Measurements from ENCODE around the gene IFT20. TPM values are rescaled to one million over a fixed set of nuclear protein-coding genes. Genes with fewer than 3 reads are reported as not detected.

Gene IFT20
- total RNA-seq, 1 experiment from 2014 or later, result 21.0 TPM

DNA sequence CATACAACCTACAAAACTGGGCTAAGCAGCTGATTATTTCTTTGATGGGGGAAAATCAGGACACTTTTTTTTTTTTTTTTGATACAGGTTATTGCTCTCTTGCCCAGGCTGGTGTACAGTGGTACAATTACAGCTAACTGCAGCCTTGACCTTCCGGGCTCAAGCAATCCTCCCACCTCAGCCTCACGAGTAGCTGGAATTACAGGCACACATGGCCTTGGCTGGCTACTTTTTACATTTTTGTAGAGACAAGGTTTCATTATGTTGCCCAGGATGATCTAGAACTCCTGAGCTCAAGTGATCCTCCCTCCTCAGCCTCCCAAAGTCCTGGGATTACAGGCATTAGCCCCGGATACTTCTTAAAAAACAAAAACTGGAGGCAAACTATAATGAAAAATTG lies 36.8 kb downstream of the IFT20 start:
- H3K9me3 ChIP-seq (ENCODE audit: control insufficient read depth, low read depth, low read length), result no peaks in the 10 kb centered on the region
- no peaks in the 10 kb centered on the region for H3K36me3 Mint-ChIP-seq (ENCODE audit: insufficient read depth in 1 of 3, low read depth in 3 of 3)
- H2BK20ac ChIP-seq (ENCODE audit: low read depth, low read length, poor library complexity, severe bottlenecking), result no peak overlapping the region
- WGBS (ENCODE audit: extremely low coverage, insufficient read length, low lambda C conversion rate), result no CpG with 5 or more reads among the region's 3 CpGs
- H3K9me3 Mint-ChIP-seq, result no peaks in the 10 kb centered on the region
- H3K56ac ChIP-seq (ENCODE audit: insufficient read length, low read depth, low read length), result no peak overlapping the region
- H3K79me2 ChIP-seq (ENCODE audit: insufficient read depth, low read length), result no peaks in the 10 kb centered on the region
- no peak overlapping the region for H4K8ac ChIP-seq (replicated peaks; ENCODE audit: insufficient read length, low read depth, low read length)
- no peak overlapping the region for H2BK15ac ChIP-seq (ENCODE audit: low read depth, low read length)
- no peak overlapping the region for H3K27ac ChIP-seq (ENCODE audit: insufficient read length, low read depth, low read length)
- no peak overlapping the region for H4K5ac ChIP-seq (ENCODE audit: insufficient read length, low read depth, low read length)
- no peak overlapping the region for H3K18ac ChIP-seq (ENCODE audit: insufficient read length, low read depth, low read length)
- H3K23ac ChIP-seq (ENCODE audit: insufficient read length, low read depth, low read length), result no peak overlapping the region
- no peak overlapping the region for H2AK5ac ChIP-seq (ENCODE audit: insufficient read length, low read length)
- no peaks in the 10 kb centered on the region for H3K27me3 ChIP-seq (ENCODE audit: insufficient read depth, low read length)
- H3K4me3 Mint-ChIP-seq, result no peak overlapping the region
- no peak overlapping the region for H3K14ac ChIP-seq (ENCODE audit: insufficient read depth, low read length)
- TF ChIP-seq, protein P1, sequence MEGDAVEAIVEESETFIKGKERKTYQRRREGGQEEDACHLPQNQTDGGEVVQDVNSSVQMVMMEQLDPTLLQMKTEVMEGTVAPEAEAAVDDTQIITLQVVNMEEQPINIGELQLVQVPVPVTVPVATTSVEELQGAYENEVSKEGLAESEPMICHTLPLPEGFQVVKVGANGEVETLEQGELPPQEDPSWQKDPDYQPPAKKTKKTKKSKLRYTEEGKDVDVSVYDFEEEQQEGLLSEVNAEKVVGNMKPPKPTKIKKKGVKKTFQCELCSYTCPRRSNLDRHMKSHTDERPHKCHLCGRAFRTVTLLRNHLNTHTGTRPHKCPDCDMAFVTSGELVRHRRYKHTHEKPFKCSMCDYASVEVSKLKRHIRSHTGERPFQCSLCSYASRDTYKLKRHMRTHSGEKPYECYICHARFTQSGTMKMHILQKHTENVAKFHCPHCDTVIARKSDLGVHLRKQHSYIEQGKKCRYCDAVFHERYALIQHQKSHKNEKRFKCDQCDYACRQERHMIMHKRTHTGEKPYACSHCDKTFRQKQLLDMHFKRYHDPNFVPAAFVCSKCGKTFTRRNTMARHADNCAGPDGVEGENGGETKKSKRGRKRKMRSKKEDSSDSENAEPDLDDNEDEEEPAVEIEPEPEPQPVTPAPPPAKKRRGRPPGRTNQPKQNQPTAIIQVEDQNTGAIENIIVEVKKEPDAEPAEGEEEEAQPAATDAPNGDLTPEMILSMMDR (conservative IDR thresholded peaks at IDR 0.05), result no peak
- no peaks in the 10 kb centered on the region for H3K27me3 Mint-ChIP-seq (ENCODE audit: low read depth)
- no peak overlapping the region for H3K27ac Mint-ChIP-seq
- H3K9ac ChIP-seq (ENCODE audit: extremely low read depth, insufficient read length, low read length), result no peak overlapping the region
- no peak overlapping the region for H2BK5ac ChIP-seq (ENCODE audit: insufficient read length, low read length)
- H2BK120ac ChIP-seq (ENCODE audit: low read depth, low read length, poor library complexity, severe bottlenecking), result no peak overlapping the region
- no peak overlapping the region for H3K4me2 ChIP-seq (ENCODE audit: insufficient read depth, insufficient read length, low read length)
- H2AFZ ChIP-seq (ENCODE audit: low read length), result no peak overlapping the region
- no peak overlapping the region for H2BK12ac ChIP-seq (ENCODE audit: insufficient read length, low read depth, low read length)
- H4K91ac ChIP-seq (ENCODE audit: insufficient read length, low read depth, low read length), result no peak overlapping the region
- no peak overlapping the region for H3K4ac ChIP-seq (ENCODE audit: low read depth, low read length)
- no peaks in the 10 kb centered on the region; the same call in 1 of the 2 replicates for H3K4me1 ChIP-seq (ENCODE audit: insufficient read depth, low read length)
- no peak for DNase-seq
- no peaks in the 10 kb centered on the region for H3K23me2 ChIP-seq (ENCODE audit: insufficient read length, low read depth, low read length, poor library complexity, severe bottlenecking)
- H3K79me1 ChIP-seq (ENCODE audit: insufficient read depth, low read depth, low read length, poor library complexity, severe bottlenecking), result no peaks in the 10 kb centered on the region
- H4K20me1 ChIP-seq (ENCODE audit: control insufficient read depth, insufficient read depth, insufficient read length), result no peaks in the 10 kb centered on the region
- no peak overlapping the region for H3T11ph ChIP-seq (ENCODE audit: low read length)
- peaks cover 7 to 8% of the 10 kb centered on the region in 2 experiments for H3K4me1 Mint-ChIP-seq
